SJCRH30 (cell line): ENCODE measurements around the gene CBFA2T2. TPM values are rescaled to one million over a fixed set of nuclear protein-coding genes. Genes with fewer than 3 reads are reported as not detected.
A peak's percentile ranks its signal among the peaks of the same experiment; 100 is the strongest.
"Not testable (repeated sequence)": the region's sequence is repeated elsewhere in the genome, so short reads cannot be mapped to it uniquely, and the experiment has no call there.

Experiments used
- DNase-seq, 2 experiments: peaks; one replicate each; pipeline ENCODE4 v3.0.0-alpha.2; 2015 to 2020
- H3K27ac ChIP-seq: fragments of 250-450 bp; sonication (Bioruptor Pico); 2 replicates; pipeline ENCODE4 v1.5.1; 2020; ENCODE audit warnings: mild to moderate bottlenecking, moderate library complexity
- H3K27me3 ChIP-seq: fragments of 250-450 bp; sonication (Bioruptor Pico); 2 replicates; pipeline ENCODE4 v1.5.1; 2020; ENCODE audit warnings: mild to moderate bottlenecking, moderate library complexity
- H3K36me3 ChIP-seq: fragments of 250-450 bp; sonication (Bioruptor Pico); 2 replicates; pipeline ENCODE4 v1.5.1; 2020; ENCODE audit warnings: mild to moderate bottlenecking, moderate library complexity
- H3K4me1 ChIP-seq: fragments of 250-450 bp; sonication (Bioruptor Pico); 2 replicates; pipeline ENCODE4 v1.5.1; 2020; ENCODE audit warnings: mild to moderate bottlenecking, moderate library complexity
- H3K4me3 ChIP-seq: fragments of 250-450 bp; sonication (Bioruptor Pico); 2 replicates; pipeline ENCODE4 v1.5.1; 2020; ENCODE audit warnings: mild to moderate bottlenecking, moderate library complexity
- H3K9me3 ChIP-seq: fragments of 250-450 bp; sonication (Bioruptor Pico); replicated peaks from 2 replicates; pipeline ENCODE4 v1.5.1; 2020; ENCODE audit warnings: mild to moderate bottlenecking, moderate library complexity
- total RNA-seq: library from RNA; depleted of rRNA; stranded (reverse); fragments of >200 nt; shearing (Covaris generic); gene quantifications from 2 replicates; pipeline ENCODE4 v1.2.3, GENCODE V29; 2014

The CBFA2T2 gene
- total RNA-seq, 1 experiment from 2014 or later = 14.9 TPM

- H3K27ac ChIP-seq = no peak overlapping the region
- H3K4me3 ChIP-seq = no peak overlapping the region
Measured at GRCh38 chr20:33463332-33464101, 26.4 kb upstream of the CBFA2T2 start.

GRCh38 chr20:33464759-33465158 lies 25.1 kb upstream of the CBFA2T2 start:
- not testable (repeated sequence) for DNase-seq, H3K36me3 ChIP-seq, H3K27me3 ChIP-seq, H3K4me1 ChIP-seq, H3K9me3 ChIP-seq, H3K4me3 ChIP-seq, H3K27ac ChIP-seq

More at GRCh38 chr20:33463332-33464101, 26.4 kb upstream of the CBFA2T2 start:
- Histone ChIP-seq H3K27me3 (peaks cover 4% of the 10 kb centered on the region; the same call in 1 of the 2 replicates), H3K4me1 (peaks cover 9% of the 10 kb centered on the region), H3K9me3 (no peaks in the 10 kb centered on the region), H3K36me3 (no peaks in the 10 kb centered on the region)
- DNase-seq = no peak

GRCh38 chr20:33465481-33466302 lies 24.2 kb upstream of the CBFA2T2 start:
- H3K4me3 ChIP-seq = no peak overlapping the region
- peak overlapping the region; percentile 0; the same call in 1 of the 2 replicates for H3K27ac ChIP-seq
- H3K36me3 ChIP-seq = no peaks in the 10 kb centered on the region
- H3K27me3 ChIP-seq = peaks cover 4% of the 10 kb centered on the region; the same call in 1 of the 2 replicates
- peak; percentile 76 to 82 for DNase-seq
- peaks cover 9% of the 10 kb centered on the region for H3K4me1 ChIP-seq
- no peaks in the 10 kb centered on the region for H3K9me3 ChIP-seq

- Histone ChIP-seq H3K36me3 (no peaks in the 10 kb centered on the region), H3K27me3 (peaks cover 4% of the 10 kb centered on the region; the same call in 1 of the 2 replicates), H3K4me3 (no peak overlapping the region), H3K9me3 (no peaks in the 10 kb centered on the region), H3K4me1 (peaks cover 9% of the 10 kb centered on the region), H3K27ac (no peak overlapping the region)
- DNase-seq = no peak
Measured at GRCh38 chr20:33466303-33466646, 23.6 kb upstream of the CBFA2T2 start.

- H3K27me3 ChIP-seq = peaks cover 8% of the 10 kb centered on the region; the same call in 1 of the 2 replicates
- H3K36me3 ChIP-seq = no peaks in the 10 kb centered on the region
- no peak overlapping the region for H3K27ac ChIP-seq
- H3K4me1 ChIP-seq = peaks cover 4% of the 10 kb centered on the region; the same call in 1 of the 2 replicates
- DNase-seq = no peak
- no peaks in the 10 kb centered on the region for H3K9me3 ChIP-seq
- no peak overlapping the region for H3K4me3 ChIP-seq
Measured at GRCh38 chr20:33470457-33470856, 19.4 kb upstream of the CBFA2T2 start.

- H3K4me1 ChIP-seq = peaks cover 1% of the 10 kb centered on the region; the same call in 1 of the 2 replicates
- no peak for DNase-seq
- H3K27ac ChIP-seq = no peak overlapping the region
- peaks cover 9% of the 10 kb centered on the region; the same call in 1 of the 2 replicates for H3K27me3 ChIP-seq
- H3K4me3 ChIP-seq = no peak overlapping the region
- H3K9me3 ChIP-seq = no peaks in the 10 kb centered on the region
- no peaks in the 10 kb centered on the region for H3K36me3 ChIP-seq
Measured at GRCh38 chr20:33470866-33471265, 19.0 kb upstream of the CBFA2T2 start.

- no peaks in the 10 kb centered on the region for H3K9me3 ChIP-seq
- DNase-seq = no peak
- H3K4me1 ChIP-seq = no peaks in the 10 kb centered on the region; the same call in 1 of the 2 replicates
- no peak overlapping the region for H3K4me3 ChIP-seq
- peaks cover 9% of the 10 kb centered on the region; the same call in 1 of the 2 replicates for H3K27me3 ChIP-seq
- no peak overlapping the region for H3K27ac ChIP-seq
- H3K36me3 ChIP-seq = no peaks in the 10 kb centered on the region
Measured at GRCh38 chr20:33472868-33473435, 16.9 kb upstream of the CBFA2T2 start.

- Histone ChIP-seq H3K4me3 (no peak overlapping the region), H3K36me3 (no peaks in the 10 kb centered on the region), H3K27ac (no peak overlapping the region), H3K9me3 (no peaks in the 10 kb centered on the region), H3K27me3 (peaks cover 9% of the 10 kb centered on the region; the same call in 1 of the 2 replicates), H3K4me1 (no peaks in the 10 kb centered on the region; the same call in 1 of the 2 replicates)
- no peak for DNase-seq
Measured at GRCh38 chr20:33474097-33474873, 15.6 kb upstream of the CBFA2T2 start.

- DNase-seq = no peak
- no peaks in the 10 kb centered on the region for H3K36me3 ChIP-seq
- no peak overlapping the region for H3K27ac ChIP-seq
- peaks cover 9% of the 10 kb centered on the region; the same call in 1 of the 2 replicates for H3K27me3 ChIP-seq
- H3K4me3 ChIP-seq = no peak overlapping the region
- no peaks in the 10 kb centered on the region for H3K9me3 ChIP-seq
- no peaks in the 10 kb centered on the region; the same call in 1 of the 2 replicates for H3K4me1 ChIP-seq
Measured at GRCh38 chr20:33474963-33475362, 14.9 kb upstream of the CBFA2T2 start.

GRCh38 chr20:33475381-33476152 lies 14.3 kb upstream of the CBFA2T2 start:
- Histone ChIP-seq H3K4me3 (no peak overlapping the region), H3K27ac (no peak overlapping the region), H3K36me3 (no peaks in the 10 kb centered on the region), H3K27me3 (peaks cover 9% of the 10 kb centered on the region; the same call in 1 of the 2 replicates), H3K4me1 (no peaks in the 10 kb centered on the region; the same call in 1 of the 2 replicates), H3K9me3 (no peaks in the 10 kb centered on the region)
- DNase-seq = peak in 1 of 2 experiments; percentile 17

GRCh38 chr20:33477386-33478234 lies 12.3 kb upstream of the CBFA2T2 start:
- Histone ChIP-seq H3K9me3 (no peaks in the 10 kb centered on the region), H3K4me3 (no peak overlapping the region)
- peak; percentile 31 to 51 for DNase-seq

GRCh38 chr20:33480048-33480447 lies 9.8 kb upstream of the CBFA2T2 start:
- H3K27me3 ChIP-seq = peaks cover 6% of the 10 kb centered on the region; the same call in 1 of the 2 replicates
- no peak for DNase-seq
- no peaks in the 10 kb centered on the region for H3K9me3 ChIP-seq
- H3K27ac ChIP-seq = no peak overlapping the region
- peaks cover 3% of the 10 kb centered on the region; the same call in 1 of the 2 replicates for H3K4me1 ChIP-seq
- no peak overlapping the region for H3K4me3 ChIP-seq
- no peaks in the 10 kb centered on the region for H3K36me3 ChIP-seq

More at GRCh38 chr20:33477386-33478234, 12.3 kb upstream of the CBFA2T2 start:
- Histone ChIP-seq H3K4me1 (no peaks in the 10 kb centered on the region; the same call in 1 of the 2 replicates), H3K36me3 (no peaks in the 10 kb centered on the region), H3K27ac (no peak overlapping the region), H3K27me3 (peaks cover 9% of the 10 kb centered on the region; the same call in 1 of the 2 replicates)
